ENCODE measurements around the gene TET1. TPM values are rescaled to one million over a fixed set of nuclear protein-coding genes. Genes with fewer than 3 reads are reported as not detected.
A peak's percentile ranks its signal among the peaks of the same experiment; 100 is the strongest.

The TET1 gene
- total RNA-seq, 1 experiment from 2014 or later: 53.4 TPM

DNA sequence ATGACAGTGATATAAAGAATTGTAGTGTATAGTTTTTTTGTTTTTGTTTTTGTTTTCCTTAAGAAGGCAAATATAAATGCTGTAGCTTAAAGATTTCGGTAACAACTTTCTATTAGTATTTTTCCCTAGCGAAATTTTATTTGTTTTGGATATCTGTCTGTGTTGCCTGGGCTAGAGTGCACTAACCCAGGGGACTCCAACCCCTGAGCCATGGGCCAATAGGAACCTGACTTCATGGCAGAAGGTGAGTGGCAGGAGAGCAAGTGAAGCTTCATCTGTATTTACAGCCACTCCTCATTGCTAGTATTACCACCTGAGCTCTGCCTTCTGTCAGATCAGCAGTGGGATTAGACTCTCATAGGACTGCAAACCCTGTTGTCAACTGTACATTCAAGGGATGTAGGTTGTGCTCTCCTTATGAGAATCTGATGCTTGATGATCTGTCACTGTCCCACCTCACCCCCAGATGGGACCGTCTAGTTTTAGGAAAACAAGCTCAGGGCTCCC lies 95.5 kb downstream of the TET1 start:
- no peak overlapping the region for H3K4me2 ChIP-seq (ENCODE audit: insufficient read depth, insufficient read length, low read length)
- H3K36me3 Mint-ChIP-seq (ENCODE audit: insufficient read depth in 1 of 3, low read depth in 3 of 3): peaks cover 36 to 69% (median 65%) of the 10 kb centered on the region in 3 experiments
- H3T11ph ChIP-seq (ENCODE audit: low read length): no peak overlapping the region
- H4K5ac ChIP-seq (ENCODE audit: insufficient read length, low read depth, low read length): no peak overlapping the region
- no peak overlapping the region for H2BK20ac ChIP-seq (ENCODE audit: low read depth, low read length, poor library complexity, severe bottlenecking)
- no peaks in the 10 kb centered on the region for H3K9me3 Mint-ChIP-seq
- no peak overlapping the region for H3K14ac ChIP-seq (ENCODE audit: insufficient read depth, low read length)
- no peak overlapping the region for H2BK15ac ChIP-seq (ENCODE audit: low read depth, low read length)
- H3K4me1 ChIP-seq (ENCODE audit: insufficient read depth, low read length): no peaks in the 10 kb centered on the region; the same call in 1 of the 2 replicates
- no peak overlapping the region for H2BK5ac ChIP-seq (ENCODE audit: insufficient read length, low read length)
- no peak overlapping the region for H3K27ac ChIP-seq (ENCODE audit: insufficient read length, low read depth, low read length)
- no peaks in the 10 kb centered on the region for H3K79me2 ChIP-seq (ENCODE audit: insufficient read depth, low read length)
- no peak overlapping the region for H3K4ac ChIP-seq (ENCODE audit: low read depth, low read length)
- DNase-seq: no peak
- no peak overlapping the region for H2BK120ac ChIP-seq (ENCODE audit: low read depth, low read length, poor library complexity, severe bottlenecking)
- no peak overlapping the region for H3K9ac ChIP-seq (ENCODE audit: extremely low read depth, insufficient read length, low read length)
- no peak overlapping the region for H4K8ac ChIP-seq (replicated peaks; ENCODE audit: insufficient read length, low read depth, low read length)
- no CpG with 5 or more reads among the region's 3 CpGs for WGBS (ENCODE audit: extremely low coverage, insufficient read length, low lambda C conversion rate)
- peak overlapping the region in 1 of 3 experiments; percentile 86; a peak in 1 of 7 replicates for H3K27ac Mint-ChIP-seq
- no peaks in the 10 kb centered on the region for H3K23me2 ChIP-seq (ENCODE audit: insufficient read length, low read depth, low read length, poor library complexity, severe bottlenecking)
- no peaks in the 10 kb centered on the region for H4K20me1 ChIP-seq (ENCODE audit: control insufficient read depth, insufficient read depth, insufficient read length)
- H3K27me3 Mint-ChIP-seq (ENCODE audit: low read depth): no peaks in the 10 kb centered on the region
- H3K4me3 Mint-ChIP-seq: no peak overlapping the region
- H3K23ac ChIP-seq (ENCODE audit: insufficient read length, low read depth, low read length): no peak overlapping the region
- no peak overlapping the region for H2AK5ac ChIP-seq (ENCODE audit: insufficient read length, low read length)
- no peak overlapping the region for H3K56ac ChIP-seq (ENCODE audit: insufficient read length, low read depth, low read length)
- no peak overlapping the region for H2BK12ac ChIP-seq (ENCODE audit: insufficient read length, low read depth, low read length)
- H3K79me1 ChIP-seq (ENCODE audit: insufficient read depth, low read depth, low read length, poor library complexity, severe bottlenecking): peaks cover 3% of the 10 kb centered on the region
- no peak overlapping the region for H4K91ac ChIP-seq (ENCODE audit: insufficient read length, low read depth, low read length)
- no peak overlapping the region for H3K18ac ChIP-seq (ENCODE audit: insufficient read length, low read depth, low read length)
- no peaks in the 10 kb centered on the region for H3K9me3 ChIP-seq (ENCODE audit: control insufficient read depth, low read depth, low read length)
- H3K4me1 Mint-ChIP-seq: peaks cover 8 to 12% of the 10 kb centered on the region in 2 experiments
- H3K27me3 ChIP-seq (ENCODE audit: insufficient read depth, low read length): no peaks in the 10 kb centered on the region
- H2AFZ ChIP-seq (ENCODE audit: low read length): no peak overlapping the region
- TF ChIP-seq, protein P1, sequence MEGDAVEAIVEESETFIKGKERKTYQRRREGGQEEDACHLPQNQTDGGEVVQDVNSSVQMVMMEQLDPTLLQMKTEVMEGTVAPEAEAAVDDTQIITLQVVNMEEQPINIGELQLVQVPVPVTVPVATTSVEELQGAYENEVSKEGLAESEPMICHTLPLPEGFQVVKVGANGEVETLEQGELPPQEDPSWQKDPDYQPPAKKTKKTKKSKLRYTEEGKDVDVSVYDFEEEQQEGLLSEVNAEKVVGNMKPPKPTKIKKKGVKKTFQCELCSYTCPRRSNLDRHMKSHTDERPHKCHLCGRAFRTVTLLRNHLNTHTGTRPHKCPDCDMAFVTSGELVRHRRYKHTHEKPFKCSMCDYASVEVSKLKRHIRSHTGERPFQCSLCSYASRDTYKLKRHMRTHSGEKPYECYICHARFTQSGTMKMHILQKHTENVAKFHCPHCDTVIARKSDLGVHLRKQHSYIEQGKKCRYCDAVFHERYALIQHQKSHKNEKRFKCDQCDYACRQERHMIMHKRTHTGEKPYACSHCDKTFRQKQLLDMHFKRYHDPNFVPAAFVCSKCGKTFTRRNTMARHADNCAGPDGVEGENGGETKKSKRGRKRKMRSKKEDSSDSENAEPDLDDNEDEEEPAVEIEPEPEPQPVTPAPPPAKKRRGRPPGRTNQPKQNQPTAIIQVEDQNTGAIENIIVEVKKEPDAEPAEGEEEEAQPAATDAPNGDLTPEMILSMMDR (conservative IDR thresholded peaks at IDR 0.05): no peak
